GM18499 (cell line): ENCODE measurements around the gene HACE1.

ENCODE experiments used
- ATAC-seq: cut with Tn5 transposase; IDR thresholded peaks from one replicate; pipeline ENCODE4 v1.9.1; 2021; ENCODE audit warnings: moderate number of reproducible peaks; ENCODE audit not compliant: insufficient read depth, unreplicated experiment

HACE1 gene

GRCh38 chr6:104699593-104700329, 160.0 kb downstream of the HACE1 start:
- no peak for ATAC-seq

- no peak for ATAC-seq
These were observed 160.7 kb downstream of the HACE1 start for GRCh38 chr6:104698979-104699378.

GRCh38 chr6:104692008-104692407, 167.7 kb downstream of the HACE1 start:
- ATAC-seq = no peak

GRCh38 chr6:104689551-104690205, 170.0 kb downstream of the HACE1 start:
- no peak for ATAC-seq

- peak; percentile 46 for ATAC-seq
These were observed 171.3 kb downstream of the HACE1 start for GRCh38 chr6:104688283-104688969.

GRCh38 chr6:104686550-104687175, 173.1 kb downstream of the HACE1 start:
- no peak for ATAC-seq

- no peak for ATAC-seq
These were observed 173.7 kb downstream of the HACE1 start for GRCh38 chr6:104685871-104686549.

- no peak for ATAC-seq
These were observed 174.8 kb downstream of the HACE1 start for GRCh38 chr6:104684911-104685415.

- ATAC-seq = no peak
These were observed 175.9 kb downstream of the HACE1 start for GRCh38 chr6:104683809-104684208.

GRCh38 chr6:104682722-104683643, 176.7 kb downstream of the HACE1 start:
- ATAC-seq = peak; percentile 56

GRCh38 chr6:104680539-104680938, 179.2 kb downstream of the HACE1 start:
- ATAC-seq = no peak

GRCh38 chr6:104679971-104680370, 179.7 kb downstream of the HACE1 start:
- ATAC-seq = no peak
